Activated CD4-positive, alpha-beta T cell treated with anti-CD3 and anti-CD28 coated beads, Interleukin-2, amount 50 U/mL, for 4 hours (primary cell): ENCODE results near the gene SMYD2.

Source experiments
- DNase-seq, 2 experiments: peaks; one replicate each; pipeline ENCODE4 v3.0.0-alpha.2; 2020

The SMYD2 gene

GRCh38 chr1:214363386-214363785 is 82.4 kb downstream of the SMYD2 start:
- no peak for DNase-seq

- DNase-seq: no peak
Measured at GRCh38 chr1:214364386-214364785, 83.4 kb downstream of the SMYD2 start.

- DNase-seq: no peak
Measured at GRCh38 chr1:214364786-214365295, 83.9 kb downstream of the SMYD2 start.

DNA sequence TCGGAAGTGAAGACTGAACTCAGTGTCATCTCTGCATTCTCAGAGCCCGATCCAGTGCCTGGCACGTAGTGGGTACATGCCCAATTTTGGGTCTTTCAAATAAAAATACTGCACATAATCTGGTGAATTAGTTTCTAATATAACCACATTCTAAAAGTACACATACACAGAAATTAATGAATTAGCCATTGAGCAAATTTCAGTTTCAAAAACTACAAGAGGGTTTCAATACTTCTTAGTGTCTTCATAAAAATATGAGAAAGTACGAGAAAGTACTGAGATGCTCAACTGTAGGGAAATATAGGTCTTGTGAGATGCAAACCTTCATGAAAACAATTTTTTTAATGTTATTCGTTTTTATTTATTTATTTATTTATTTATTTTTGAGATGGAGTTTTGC is 86.9 kb downstream of the SMYD2 start:
- no peak for DNase-seq

- no peak for DNase-seq
Measured at GRCh38 chr1:214369364-214369763, 88.4 kb downstream of the SMYD2 start.

DNA sequence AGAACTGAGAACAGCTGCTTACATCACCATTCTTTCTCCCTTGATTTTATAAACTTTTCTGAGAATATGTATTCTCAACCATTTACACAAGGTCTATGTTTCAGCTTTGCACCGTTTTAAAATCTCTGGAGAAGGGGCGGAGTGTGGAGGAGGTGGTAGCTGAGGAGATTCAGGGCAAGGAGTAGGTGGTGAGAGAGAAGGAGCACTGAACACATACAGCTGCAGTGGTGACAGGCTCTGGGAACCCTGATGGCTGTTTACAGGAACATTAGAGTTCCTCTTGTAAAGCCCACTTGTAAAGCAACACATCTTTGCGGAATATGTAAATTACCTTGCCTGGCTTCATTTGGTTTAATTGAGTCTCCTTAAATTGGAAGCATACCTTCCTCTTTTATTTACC is 89.7 kb downstream of the SMYD2 start:
- no peak for DNase-seq

DNA sequence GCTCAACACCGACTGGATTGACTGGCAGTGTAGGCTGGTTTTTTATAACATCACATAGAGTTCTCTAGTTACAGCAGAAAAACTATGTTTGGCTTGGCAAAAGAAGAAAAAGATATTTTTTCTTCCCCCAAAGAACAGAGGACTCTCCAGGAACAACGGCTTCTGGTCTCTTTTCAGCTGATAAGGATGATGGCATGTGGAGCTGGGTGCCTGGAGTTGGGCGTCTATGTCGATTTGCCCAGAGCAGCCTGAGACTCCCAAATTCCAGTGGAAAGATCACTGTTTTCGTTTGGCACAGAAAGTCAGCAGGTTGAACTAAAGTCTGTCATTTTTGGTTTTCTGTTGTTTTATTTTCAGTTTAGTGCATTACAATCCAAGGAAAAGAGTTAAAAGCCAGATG is 91.1 kb downstream of the SMYD2 start:
- no peak for DNase-seq

DNA sequence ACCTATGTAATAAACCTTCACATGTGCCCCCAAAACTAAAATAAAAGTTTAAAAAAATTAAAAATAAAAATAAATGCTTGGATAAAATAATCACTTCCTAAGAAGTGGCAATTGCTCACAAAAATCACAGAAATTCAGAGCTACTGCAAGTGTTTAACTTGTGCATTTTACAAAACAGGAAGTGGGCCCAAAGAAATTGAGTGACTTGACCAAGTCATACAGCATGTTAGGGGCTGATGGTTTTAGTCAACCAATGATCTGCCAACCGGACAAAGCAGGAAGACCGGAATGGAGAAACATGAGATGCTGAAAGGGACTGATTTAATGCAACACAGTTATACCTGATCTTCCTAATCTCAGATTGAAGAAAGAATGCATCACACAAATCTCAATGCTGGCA is 96.5 kb downstream of the SMYD2 start:
- DNase-seq: no peak

- no peak for DNase-seq
Measured at GRCh38 chr1:214377886-214378285, 96.9 kb downstream of the SMYD2 start.

DNA sequence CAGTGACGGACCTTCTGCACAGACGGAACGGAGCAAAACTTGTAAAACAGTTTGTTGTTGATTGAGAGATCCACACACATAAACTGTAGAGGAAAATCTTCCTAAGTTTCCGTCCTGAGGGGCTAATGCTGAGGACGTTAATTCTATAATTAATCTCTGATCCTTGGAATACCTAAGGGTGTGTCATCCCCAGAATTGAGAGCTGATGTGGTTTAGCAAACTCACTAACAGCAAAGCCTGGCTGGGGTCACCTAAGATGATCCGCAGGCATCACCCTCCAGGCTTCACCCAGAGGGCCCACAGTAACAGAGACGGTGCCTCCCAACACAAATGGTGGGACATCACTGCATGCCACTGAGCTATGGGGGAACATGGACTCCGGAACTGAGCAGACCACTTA is 97.5 kb downstream of the SMYD2 start:
- no peak for DNase-seq

GRCh38 chr1:214379236-214379970 is 98.4 kb downstream of the SMYD2 start:
- DNase-seq: no peak

GRCh38 chr1:214380396-214380795 is 99.4 kb downstream of the SMYD2 start:
- DNase-seq: no peak

DNA sequence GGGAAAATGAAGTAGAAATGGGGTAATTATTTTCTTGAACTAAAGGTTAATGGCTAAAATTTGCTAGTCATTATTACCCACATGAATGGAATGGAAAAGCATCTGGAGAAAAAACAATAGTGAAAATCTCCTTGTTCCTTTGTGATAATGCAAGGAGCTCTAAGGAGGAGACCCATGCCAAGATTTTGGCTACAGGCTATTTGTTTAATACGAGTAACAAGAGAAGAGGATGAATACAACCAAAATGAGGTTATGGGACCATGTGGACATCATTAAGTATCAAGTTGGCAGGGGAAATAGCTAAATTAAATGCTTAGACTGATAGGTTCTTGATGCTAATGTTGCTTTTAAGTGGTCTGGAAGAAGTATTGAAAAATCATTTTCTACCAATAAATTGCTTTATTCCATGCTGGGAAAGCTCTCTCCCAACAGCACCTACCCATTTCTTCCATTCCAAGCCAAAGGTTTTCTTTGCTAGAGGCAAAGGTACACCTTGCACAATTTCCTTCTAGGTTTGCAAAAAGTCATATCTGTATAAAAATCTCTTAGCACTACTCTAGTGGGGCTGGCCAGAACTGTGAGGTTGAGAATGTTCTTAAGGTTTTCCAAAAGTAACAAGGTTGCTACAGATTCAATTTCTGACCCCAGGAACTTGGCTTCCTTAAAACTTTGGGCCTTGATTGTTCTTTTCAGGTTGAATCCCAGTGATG is 100.2 kb downstream of the SMYD2 start:
- no peak for DNase-seq

DNA sequence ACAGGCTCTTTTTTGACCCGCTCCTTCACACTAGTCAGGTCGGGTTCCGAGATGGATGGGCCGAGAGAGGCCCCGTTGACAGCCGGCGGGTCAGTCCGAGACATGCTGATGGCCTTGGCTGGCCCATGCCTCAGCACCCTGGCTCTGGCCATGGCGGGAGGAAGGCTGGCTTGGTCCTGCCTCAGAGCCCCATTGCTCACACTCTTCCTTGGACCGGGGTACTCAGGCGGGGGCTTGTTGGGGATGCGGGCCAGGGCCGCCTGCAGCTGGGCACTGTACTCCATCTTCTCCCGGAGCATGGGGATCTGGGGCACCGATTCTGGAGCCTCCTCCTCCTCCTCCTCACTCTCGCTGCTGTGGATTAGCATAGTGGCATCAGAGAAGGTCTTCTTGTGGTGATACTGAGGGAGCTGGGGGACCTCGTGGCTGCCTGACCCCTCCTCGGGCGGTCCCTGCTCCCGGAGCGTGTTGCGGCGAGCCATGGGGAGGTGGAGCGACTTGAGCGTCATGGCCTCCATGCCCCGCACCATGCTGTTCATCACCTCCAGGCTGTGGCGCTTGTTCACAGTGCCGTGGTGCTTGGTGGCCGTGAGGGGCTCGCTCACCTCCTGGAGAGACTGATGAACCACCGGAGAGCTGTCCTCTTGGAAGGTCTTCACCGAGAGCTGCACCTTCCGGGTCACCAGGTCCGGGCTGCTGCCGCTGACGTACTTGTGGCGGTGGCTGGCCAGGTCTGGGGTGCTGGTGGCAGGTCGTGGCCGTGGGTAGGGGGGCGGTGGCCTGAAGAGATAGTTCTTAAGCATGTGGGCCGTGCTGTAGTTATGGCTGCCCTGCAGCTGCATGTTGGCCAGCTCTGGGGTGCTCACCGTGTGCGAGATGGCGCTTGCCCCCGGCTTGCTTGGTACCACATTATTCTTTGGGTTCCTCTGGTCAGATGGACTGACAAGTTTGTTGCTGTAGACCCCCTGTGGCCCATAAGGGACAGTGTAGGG is 102.7 kb downstream of the SMYD2 start:
- DNase-seq: no peak

GRCh38 chr1:214384373-214385079 is 103.6 kb downstream of the SMYD2 start:
- DNase-seq: no peak

DNA sequence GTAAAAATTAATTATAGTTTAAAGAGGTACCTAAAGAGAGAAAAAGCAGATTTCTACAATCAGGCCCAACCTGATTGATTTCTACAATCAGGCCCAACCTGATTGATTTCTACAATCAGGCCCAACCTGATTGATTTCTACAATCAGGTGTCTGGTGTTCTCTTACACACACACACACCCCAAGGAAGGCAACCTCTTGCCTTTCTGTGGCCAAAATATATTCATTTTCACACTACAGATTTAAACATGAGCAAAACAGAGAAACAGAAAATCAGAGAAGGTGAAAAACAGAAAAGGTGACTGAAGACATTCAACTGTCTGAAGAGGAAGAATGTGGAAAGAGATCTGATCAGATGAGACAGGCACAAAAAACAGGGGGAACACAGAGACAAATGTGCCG is 104.5 kb downstream of the SMYD2 start:
- DNase-seq: no peak

GRCh38 chr1:214386333-214386732 is 105.4 kb downstream of the SMYD2 start:
- DNase-seq: no peak
